H1 (cell line): ENCODE measurements around the gene CXADR. TPM values are rescaled to one million over a fixed set of nuclear protein-coding genes. Genes with fewer than 3 reads are reported as not detected.

Experiments
- CTCF ChIA-PET: fragments of 300-600 bp; sonication (Branson Sonifier 250); formaldehyde crosslinking; loops from one replicate; lab custom pipeline; 2021; ENCODE audit not compliant: partially characterized antibody; lab: Charles Lee
- POLR2A ChIA-PET: fragments of 300-600 bp; sonication (Branson Sonifier 250); formaldehyde crosslinking; loops from one replicate; lab custom pipeline; 2021; ENCODE audit warnings: inconsistent platforms; ENCODE audit not compliant: partially characterized antibody; lab: Charles Lee
- DNase-seq, 2 experiments: peaks; one replicate each; pipeline versions ENCODE4 v3.0.0 to v3.0.0-alpha.2; 2010 to 2022; ENCODE audit warnings: low spot score in 2 of 2, low read depth in 1 of 2, mixed read lengths in 1 of 2
- FAIRE-seq: peaks from 2 replicates; lab custom pipeline; 2011; peaks lifted over from hg19 to GRCh38; lab: Jason Lieb, UNC
- H2AFZ ChIP-seq: 2 replicates; pipeline ENCODE4 v1.8.1; 2012; ENCODE audit warnings: low read length, inconsistent platforms
- H2AK5ac ChIP-seq: 2 replicates; pipeline ENCODE4 v1.6.1; 2013; ENCODE audit warnings: low read depth, low read length
- H2BK120ac ChIP-seq: replicated peaks from 2 replicates; pipeline ENCODE3; 2013; ENCODE audit warnings: low read depth, low read length, inconsistent platforms
- H2BK12ac ChIP-seq: 2 replicates; pipeline ENCODE4 v1.6.1; 2013; ENCODE audit warnings: low read depth, low read length
- H2BK15ac ChIP-seq: 2 replicates; pipeline ENCODE4 v1.6.1; 2013; ENCODE audit warnings: low read length
- H2BK20ac ChIP-seq: 2 replicates; pipeline ENCODE4 v1.6.1; 2013; ENCODE audit warnings: low read length
- H2BK5ac ChIP-seq: 2 replicates; pipeline ENCODE4 v1.6.1; 2013; ENCODE audit warnings: low read depth, low read length
- H3K14ac ChIP-seq: 2 replicates; pipeline ENCODE4 v1.6.1; 2013; ENCODE audit warnings: inconsistent platforms; ENCODE audit not compliant: insufficient read length
- H3K18ac ChIP-seq: 2 replicates; pipeline ENCODE4 v1.6.1; 2013; ENCODE audit warnings: low read length; ENCODE audit errors: extremely low read depth
- H3K23ac ChIP-seq: 2 replicates; pipeline ENCODE4 v1.6.1; 2013; ENCODE audit warnings: inconsistent platforms; ENCODE audit not compliant: insufficient read length
- H3K23me2 ChIP-seq: 2 replicates; pipeline ENCODE4 v1.6.1; 2013; ENCODE audit warnings: low read depth, low read length
- H3K27ac ChIP-seq: 2 replicates; pipeline ENCODE4 v1.6.1; 2011; ENCODE audit warnings: low read depth, low read length, inconsistent platforms
- H3K27me3 ChIP-seq, 4 experiments: replicated peaks in 1 of 4; 1 replicate in 1 of 4; 2 replicates in 3 of 4; pipeline versions ENCODE4 v1.6.1 to v1.8.1; 2011 to 2013; ENCODE audit warnings: low read length in 3 of 4, mild to moderate bottlenecking in 3 of 4, inconsistent platforms in 2 of 4, mixed read lengths in 2 of 4, moderate library complexity in 1 of 4; ENCODE audit not compliant: control insufficient read depth in 3 of 4, insufficient read depth in 3 of 4; ENCODE audit errors: extremely low read depth in 1 of 4
- H3K36me3 ChIP-seq, 4 experiments: 2 replicates each; pipeline versions ENCODE4 v1.6.1 to v1.8.1; 2011 to 2013; ENCODE audit warnings: mild to moderate bottlenecking in 4 of 4, low read length in 3 of 4, moderate library complexity in 2 of 4, control low read depth in 1 of 4, inconsistent platforms in 1 of 4; ENCODE audit not compliant: insufficient read depth in 4 of 4, control insufficient read depth in 2 of 4
- H3K4ac ChIP-seq: replicated peaks from 2 replicates; pipeline ENCODE3; 2013; ENCODE audit warnings: low read length, low read depth, mixed read lengths, inconsistent platforms; ENCODE audit not compliant: insufficient read length
- H3K4me1 ChIP-seq, 4 experiments: replicated peaks in 1 of 4; 1 replicate in 1 of 4; 2 replicates in 3 of 4; pipeline versions ENCODE4 v1.6.1 to v1.8.1; 2011 to 2013; ENCODE audit warnings: low read length in 3 of 4, inconsistent platforms in 2 of 4, mixed read lengths in 1 of 4; ENCODE audit not compliant: insufficient read depth in 4 of 4, control insufficient read depth in 3 of 4
- H3K4me2 ChIP-seq, 2 experiments: 2 replicates each; pipeline versions ENCODE4 v1.6.1 to v1.8.1; 2011 to 2013; ENCODE audit warnings: low read depth in 2 of 2, low read length in 2 of 2, control low read depth in 1 of 2, inconsistent platforms in 1 of 2, mild to moderate bottlenecking in 1 of 2; ENCODE audit not compliant: insufficient read depth in 1 of 2
- H3K4me3 ChIP-seq, 4 experiments: fragments of 200-600, 300-600 bp in 1 of 4; sonication (generic), shearing (Covaris generic), sonication (Bioruptor Twin) in 1 of 4; 2 replicates each; pipeline versions ENCODE4 v1.5.1 to v1.8.1; 2011 to 2016; ENCODE audit warnings: low read length in 4 of 4, low read depth in 3 of 4, control low read depth in 2 of 4, inconsistent platforms in 2 of 4, mild to moderate bottlenecking in 2 of 4, mixed read lengths in 1 of 4, moderate library complexity in 1 of 4; ENCODE audit not compliant: insufficient read depth in 2 of 4; ENCODE audit errors: extremely low read depth in 1 of 4
- H3K56ac ChIP-seq: replicated peaks from 2 replicates; pipeline ENCODE3; 2013; ENCODE audit warnings: low read depth, mild to moderate bottlenecking, mixed read lengths, low read length, inconsistent platforms; ENCODE audit not compliant: insufficient read length
- H3K79me1 ChIP-seq: 2 replicates; pipeline ENCODE4 v1.6.1; 2013; ENCODE audit warnings: low read depth, low read length, control low read depth
- H3K79me2 ChIP-seq, 2 experiments: 2 replicates each; pipeline versions ENCODE4 v1.6.1 to v1.8.1; 2012 to 2013; ENCODE audit warnings: low read length in 2 of 2, mild to moderate bottlenecking in 2 of 2, inconsistent platforms in 1 of 2; ENCODE audit not compliant: insufficient read depth in 2 of 2, control insufficient read depth in 1 of 2
- H3K9ac ChIP-seq, 4 experiments: replicated peaks in 1 of 4; 1 replicate in 1 of 4; 2 replicates in 3 of 4; pipeline versions ENCODE4 v1.6.1 to v1.8.1; 2011 to 2013; ENCODE audit warnings: low read depth in 3 of 4, low read length in 3 of 4, control low read depth in 2 of 4, mild to moderate bottlenecking in 2 of 4, moderate library complexity in 2 of 4, inconsistent platforms in 1 of 4; ENCODE audit errors: extremely low read depth in 1 of 4
- H3K9me3 ChIP-seq, 2 experiments: 2 replicates each; pipeline versions ENCODE4 v1.6.1 to v1.8.1; 2012 to 2013; ENCODE audit warnings: mild to moderate bottlenecking in 2 of 2, moderate library complexity in 2 of 2, control low read depth in 1 of 2, inconsistent platforms in 1 of 2, low read depth in 1 of 2, low read length in 1 of 2, mixed read lengths in 1 of 2; ENCODE audit not compliant: insufficient read depth in 2 of 2
- H4K20me1 ChIP-seq, 2 experiments: replicated peaks in 1 of 2; 2 replicates each; pipeline versions ENCODE3 to v1.8.1; 2011 to 2013; ENCODE audit warnings: inconsistent platforms in 2 of 2, low read length in 2 of 2, mild to moderate bottlenecking in 1 of 2; ENCODE audit not compliant: insufficient read depth in 2 of 2, control insufficient read depth in 1 of 2
- H4K5ac ChIP-seq: 2 replicates; pipeline ENCODE4 v1.6.1; 2013; ENCODE audit warnings: low read length, low read depth, mixed read lengths, inconsistent platforms; ENCODE audit not compliant: insufficient read length
- H4K8ac ChIP-seq: 2 replicates; pipeline ENCODE4 v1.8.0; 2013; ENCODE audit warnings: mild to moderate bottlenecking, moderate library complexity, low read length, inconsistent platforms; ENCODE audit not compliant: insufficient read depth; ENCODE audit errors: extremely low read depth
- H4K91ac ChIP-seq: replicated peaks from 2 replicates; pipeline ENCODE3; 2013; ENCODE audit warnings: low read length, mixed read lengths, inconsistent platforms; ENCODE audit not compliant: insufficient read length
- ASH2L ChIP-seq: fragments of 200-600, 300-600 bp; sonication (generic); IDR thresholded peaks from one replicate; pipeline ENCODE4 v1.7.1; 2017; ENCODE audit warnings: low read length
- CREB1 ChIP-seq: IDR thresholded peaks from 2 replicates; pipeline ENCODE4 v1.6.1; 2012; ENCODE audit warnings: inconsistent platforms
- TBP ChIP-seq: IDR thresholded peaks from 2 replicates; pipeline ENCODE4 v1.6.1; 2011; ENCODE audit warnings: low read depth, low read length, improper control_type of control experiment
- WGBS, 2 experiments: shearing (Covaris generic) in 1 of 2; methylation state at CpG; one replicate each; pipeline versions ENCODE4 v1.1.6 to v1.1.7; 2013 to 2015; ENCODE audit warnings: low lambda C conversion rate in 2 of 2, mixed read lengths in 2 of 2, inconsistent platforms in 1 of 2, low coverage in 1 of 2, missing lambda C conversion rate in 1 of 2; ENCODE audit not compliant: insufficient replicate concordance in 2 of 2, insufficient coverage in 1 of 2, insufficient read length in 1 of 2; ENCODE audit errors: extremely low coverage in 1 of 2, missing lambda C conversion rate in 1 of 2; 5-methylcytosine and 5-hydroxymethylcytosine counted together
- polyA plus RNA-seq, 7 experiments: library from polyadenylated mRNA; depleted of rRNA in 3 of 7; stranded (reverse) in 5 of 7; unstranded in 2 of 7; fragments of >200 nt in 5 of 7; fragments of 200-250 nt in 2 of 7; gene quantifications; 1 replicate in 5 of 7; 2 replicates in 1 of 7; 4 replicates in 1 of 7; pipeline versions ENCODE4 v1.2.1 to v1.2.3, GENCODE V29; 2011 to 2013; ENCODE audit warnings: missing spikeins in 2 of 7, mixed read lengths in 2 of 7
- total RNA-seq: library from RNA; stranded (reverse); fragmentation: NEBNext Ultra II Directional; extraction: Animal tissue kit (Norgen Biotek cat#: 25700); gene quantifications from 2 replicates; pipeline ENCODE4 v1.2.1, GENCODE V29; 2021

CXADR gene
- total and polyA plus RNA-seq, 2 of the 8 experiments (the other 6 are each of a cell fraction or from before 2014, with no cell fraction given) = 45.6 to 145 TPM

GRCh38 chr21:17548262-17548661, 35.4 kb downstream of the CXADR start:
- Histone ChIP-seq H2BK20ac (no peak overlapping the region), H3K56ac (no peak overlapping the region), H3K23me2 (no peaks in the 10 kb centered on the region), H4K5ac (no peak overlapping the region), H2BK12ac (no peak overlapping the region), H2BK120ac (no peak overlapping the region), H3K9ac (no peak overlapping the region), H3K4ac (no peak overlapping the region), H3K14ac (no peak overlapping the region), H4K91ac (no peak overlapping the region), H2BK15ac (no peak overlapping the region), H3K79me1 (peaks cover 4% of the 10 kb centered on the region; the same call in 1 of the 2 replicates), H4K20me1 (peaks cover 6 to 20% of the 10 kb centered on the region in 2 experiments), H3K4me3 (no peak overlapping the region), H3K9me3 (no peaks in the 10 kb centered on the region), H3K4me1 (peaks cover 2 to 5% (median 3%) of the 10 kb centered on the region in 4 experiments; a peak in 6 of 7 replicates), H3K23ac (no peak overlapping the region), H3K27ac (no peak overlapping the region), H3K27me3 (no peaks in the 10 kb centered on the region), H3K18ac (no peak overlapping the region), H3K36me3 (peaks cover 15 to 62% (median 41%) of the 10 kb centered on the region in 4 experiments), H3K79me2 (peaks cover 0 to 88% of the 10 kb centered on the region in 2 experiments; a peak in 3 of 4 replicates), H2AK5ac (no peak overlapping the region), H3K4me2 (no peak overlapping the region), H4K8ac (no peak overlapping the region), H2AFZ (no peak overlapping the region), H2BK5ac (no peak overlapping the region)
- no peak for DNase-seq
- ChIA-PET POLR2A (interaction anchor here (0.6 to 1.8 kb wide), 3 partner anchors 13 to 222 kb away, joined by 3 to 6 read pairs (median 3); no protein-coding TSS in a partner anchor), CTCF (interaction anchor here (1.3 kb wide), 1 partner anchor 158 kb away, joined by 3 read pairs; no protein-coding TSS in a partner anchor)
- TF ChIP-seq CREB1 (no peak), ASH2L (no peak), TBP (no peak)
- no peak for FAIRE-seq
- 89% methylated on average over 7 of the region's 7 CpGs; no CpG with 5 or more reads in 1 of the 2 experiments for whole genome bisulfite sequencing, 2 experiments
